Measurements from ENCODE around the gene ABTB2.

ABTB2 gene

GRCh38 chr11:34148504-34149165 is 209.2 kb downstream of the ABTB2 start:
- no peak for DNase-seq (ENCODE audit: low read depth)

GRCh38 chr11:34147581-34147980 is 210.2 kb downstream of the ABTB2 start:
- DNase-seq (ENCODE audit: low read depth) = no peak

GRCh38 chr11:34146866-34147265 is 210.9 kb downstream of the ABTB2 start:
- DNase-seq (ENCODE audit: low read depth) = no peak

GRCh38 chr11:34146411-34146810 is 211.4 kb downstream of the ABTB2 start:
- DNase-seq (ENCODE audit: low read depth) = no peak

- DNase-seq (ENCODE audit: low read depth) = no peak
Observed at GRCh38 chr11:34145847-34146381, 211.9 kb downstream of the ABTB2 start.

GRCh38 chr11:34145073-34145472 is 212.7 kb downstream of the ABTB2 start:
- DNase-seq (ENCODE audit: low read depth) = no peak

DNA sequence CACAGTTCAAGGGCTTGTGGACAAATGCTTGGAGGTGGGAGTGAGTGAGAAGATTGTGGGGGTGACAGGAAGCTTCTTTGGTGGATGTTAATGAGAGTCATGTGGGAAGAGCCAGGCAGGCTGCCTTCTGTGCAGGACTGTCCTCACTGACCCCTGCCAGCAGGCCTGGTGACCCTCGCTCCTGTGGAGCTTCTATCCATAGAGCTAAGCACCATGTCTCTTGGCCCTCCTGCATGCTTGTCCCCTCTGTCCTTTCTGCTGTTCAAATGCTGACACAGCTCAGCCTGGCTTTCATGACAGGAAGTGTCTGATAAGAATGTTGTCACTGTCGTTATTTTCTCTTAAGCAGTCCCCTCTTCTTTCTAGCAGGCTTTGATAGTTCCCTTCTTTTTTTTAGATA is 214.8 kb downstream of the ABTB2 start:
- no peak for DNase-seq (ENCODE audit: low read depth)

DNA sequence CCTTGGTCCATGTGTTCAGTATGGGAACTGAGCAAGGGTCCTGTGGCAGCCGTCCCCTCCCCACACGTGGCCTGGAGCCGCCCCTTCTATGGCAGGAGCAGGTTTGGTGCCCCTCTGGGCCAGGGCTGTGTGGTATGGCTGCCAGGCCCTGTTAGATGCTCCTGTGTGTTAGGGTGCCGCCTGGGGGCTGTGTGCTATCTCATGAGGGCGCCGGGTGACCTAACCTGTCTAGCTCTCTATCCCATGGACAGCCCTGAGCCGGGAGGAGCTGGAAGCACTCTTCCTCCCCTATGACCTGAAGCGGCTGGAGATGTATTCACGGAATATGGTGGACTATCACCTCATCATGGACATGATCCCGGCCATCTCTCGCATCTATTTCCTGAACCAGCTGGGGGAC is 217.7 kb downstream of the ABTB2 start:
- DNase-seq (ENCODE audit: low read depth) = no peak

DNA sequence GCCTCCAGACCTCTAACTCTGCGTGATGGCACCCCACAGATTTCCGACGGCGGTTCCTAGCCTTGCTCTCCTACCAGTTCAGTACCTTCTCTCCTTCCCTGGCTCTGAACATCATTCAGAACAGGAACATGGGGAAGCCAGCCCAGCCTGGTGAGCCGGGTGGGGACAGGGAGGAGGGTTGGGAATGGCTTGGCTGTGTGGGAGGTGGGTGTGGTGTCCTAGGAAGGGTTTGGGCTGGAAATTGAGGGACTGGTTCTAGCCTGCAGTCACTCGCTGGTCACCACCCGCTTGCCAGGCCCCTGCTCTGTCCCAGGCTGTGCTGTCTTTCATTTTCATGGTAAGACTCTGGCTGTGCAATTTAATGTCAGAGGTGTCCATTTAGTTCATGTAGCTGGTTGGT is 218.5 kb downstream of the ABTB2 start:
- DNase-seq (ENCODE audit: low read depth) = no peak

DNA sequence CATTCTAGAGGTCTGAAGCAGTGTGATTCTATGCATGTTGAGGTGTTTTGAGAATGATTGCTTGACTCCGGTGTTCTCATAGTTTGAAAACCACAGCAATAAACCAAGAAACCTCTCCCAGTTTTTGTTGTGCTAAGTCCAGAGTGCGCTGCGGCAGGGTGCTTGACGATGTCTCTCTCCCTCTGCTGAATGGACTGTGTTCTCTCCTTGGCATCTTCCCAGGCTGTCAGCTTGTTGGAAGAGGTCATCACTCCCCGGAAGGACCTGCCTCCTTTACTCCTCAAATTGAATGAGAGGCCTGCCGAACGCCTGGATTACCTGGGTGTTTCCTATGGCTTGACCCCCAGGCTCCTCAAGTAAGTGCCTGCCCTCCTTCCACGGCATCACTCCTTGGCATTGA is 221.4 kb downstream of the ABTB2 start:
- DNase-seq (ENCODE audit: low read depth) = no peak

DNA sequence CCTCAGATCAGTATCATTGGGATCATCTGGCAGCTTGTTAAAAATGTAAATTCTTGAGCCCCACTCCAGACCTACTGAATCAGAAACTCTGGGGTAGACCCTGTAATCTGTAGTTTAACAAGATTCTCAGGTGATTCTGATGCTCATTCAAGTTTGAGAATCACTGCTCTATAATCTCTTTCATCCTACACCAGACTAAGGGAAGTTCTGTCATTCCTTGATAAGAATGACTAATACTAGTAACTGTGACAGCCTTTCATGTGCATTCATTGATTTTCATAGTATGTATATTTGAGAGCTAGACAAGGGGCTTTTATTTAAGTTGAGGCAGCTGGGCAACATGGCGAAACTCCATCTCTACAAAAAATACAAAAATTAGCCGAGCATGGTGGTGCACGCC is 222.4 kb downstream of the ABTB2 start:
- no peak for DNase-seq (ENCODE audit: low read depth)

GRCh38 chr11:34134765-34135164 is 223.0 kb downstream of the ABTB2 start:
- DNase-seq (ENCODE audit: low read depth) = no peak

DNA sequence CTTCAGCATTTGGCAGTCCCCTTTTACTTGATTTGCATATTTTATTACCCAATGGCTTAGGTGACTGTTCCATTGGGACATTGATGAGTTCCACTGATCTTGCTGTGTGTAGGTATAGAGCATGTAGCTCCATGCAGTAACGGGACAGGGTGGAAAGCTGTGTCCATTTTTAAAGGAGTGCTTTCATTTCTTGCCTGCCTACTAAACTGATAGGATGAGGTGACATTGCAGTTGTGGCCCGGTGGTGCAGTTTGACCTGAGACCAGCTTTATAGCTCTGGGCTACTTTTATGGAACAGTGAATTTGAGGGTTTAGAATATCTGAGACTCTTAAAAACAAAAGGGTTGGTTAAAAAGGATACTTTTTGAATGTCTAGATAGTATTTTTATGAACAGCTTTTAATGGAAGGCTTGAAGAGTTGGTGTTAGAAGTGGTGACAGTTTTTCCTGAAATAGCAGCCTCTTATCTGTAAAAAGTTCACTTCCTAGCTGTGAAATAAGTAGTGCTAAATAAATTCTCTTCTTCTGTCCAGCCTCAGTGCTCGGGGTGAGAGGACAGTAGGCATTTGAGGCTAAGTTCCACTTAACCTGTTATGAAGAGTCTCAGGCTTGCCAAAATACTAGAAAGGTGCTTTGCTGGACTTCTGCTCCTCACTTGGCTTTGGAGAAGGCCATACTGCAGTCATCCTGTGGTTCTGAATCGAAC is 225.4 kb downstream of the ABTB2 start:
- DNase-seq (ENCODE audit: low read depth) = no peak

DNA sequence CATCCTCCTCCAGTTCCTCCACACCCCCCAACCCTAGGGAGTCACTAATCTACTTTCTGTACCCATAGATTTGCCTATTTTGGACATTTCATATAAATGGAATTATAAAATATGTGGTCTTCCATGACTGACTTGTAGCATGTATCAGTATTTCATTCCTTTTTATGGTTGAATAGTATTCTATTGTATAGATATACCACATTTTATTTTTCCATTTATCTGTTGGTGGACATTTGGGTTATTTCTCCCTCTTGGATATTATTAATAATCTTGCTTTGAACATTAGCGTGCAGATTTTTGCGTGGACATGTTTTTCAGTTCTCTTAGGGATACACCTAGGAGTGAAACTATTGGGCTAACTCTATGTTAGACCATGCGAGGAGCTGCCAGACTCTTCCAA is 229.0 kb downstream of the ABTB2 start:
- DNase-seq (ENCODE audit: low read depth) = no peak

DNA sequence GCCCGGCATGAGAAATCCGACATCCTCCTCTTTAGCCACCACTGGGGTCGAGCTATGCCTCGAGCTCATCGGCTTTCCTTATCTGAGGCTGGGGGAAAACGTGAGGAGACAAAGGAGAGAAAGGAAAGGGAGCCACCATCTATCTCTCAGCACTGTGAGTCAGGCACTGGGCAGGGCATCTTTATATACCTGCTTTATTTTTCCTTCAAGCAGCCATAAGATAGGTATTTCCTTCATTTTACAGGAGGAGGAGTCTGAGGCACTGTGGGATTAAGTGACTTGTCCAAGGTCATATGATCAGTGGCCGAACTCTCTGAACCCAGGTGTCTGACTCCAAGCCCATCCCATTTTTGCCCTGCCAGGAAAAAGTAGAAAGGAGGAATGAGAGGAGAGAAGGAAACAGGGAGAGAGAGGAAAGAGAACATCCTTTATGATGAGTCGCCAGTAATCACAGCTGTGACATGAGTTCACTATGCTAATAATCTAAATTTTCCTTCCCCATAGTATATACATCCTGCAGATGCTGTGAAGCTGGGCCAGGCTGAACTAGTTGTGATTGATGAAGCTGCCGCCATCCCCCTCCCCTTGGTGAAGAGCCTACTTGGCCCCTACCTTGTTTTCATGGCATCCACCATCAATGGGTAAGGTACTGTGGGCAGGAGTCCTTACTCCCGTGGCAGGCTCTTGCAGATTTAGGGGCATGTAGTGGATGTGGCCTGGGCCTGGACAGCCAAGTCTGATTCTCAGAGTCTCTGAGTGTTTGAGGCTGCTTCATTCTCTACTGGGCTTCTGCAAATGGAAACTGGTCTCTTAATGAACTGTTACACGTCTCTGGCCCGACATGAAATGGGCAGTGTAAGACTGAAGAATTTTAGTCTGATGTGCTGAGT is 230.6 kb downstream of the ABTB2 start:
- DNase-seq (ENCODE audit: low read depth) = no peak

DNA sequence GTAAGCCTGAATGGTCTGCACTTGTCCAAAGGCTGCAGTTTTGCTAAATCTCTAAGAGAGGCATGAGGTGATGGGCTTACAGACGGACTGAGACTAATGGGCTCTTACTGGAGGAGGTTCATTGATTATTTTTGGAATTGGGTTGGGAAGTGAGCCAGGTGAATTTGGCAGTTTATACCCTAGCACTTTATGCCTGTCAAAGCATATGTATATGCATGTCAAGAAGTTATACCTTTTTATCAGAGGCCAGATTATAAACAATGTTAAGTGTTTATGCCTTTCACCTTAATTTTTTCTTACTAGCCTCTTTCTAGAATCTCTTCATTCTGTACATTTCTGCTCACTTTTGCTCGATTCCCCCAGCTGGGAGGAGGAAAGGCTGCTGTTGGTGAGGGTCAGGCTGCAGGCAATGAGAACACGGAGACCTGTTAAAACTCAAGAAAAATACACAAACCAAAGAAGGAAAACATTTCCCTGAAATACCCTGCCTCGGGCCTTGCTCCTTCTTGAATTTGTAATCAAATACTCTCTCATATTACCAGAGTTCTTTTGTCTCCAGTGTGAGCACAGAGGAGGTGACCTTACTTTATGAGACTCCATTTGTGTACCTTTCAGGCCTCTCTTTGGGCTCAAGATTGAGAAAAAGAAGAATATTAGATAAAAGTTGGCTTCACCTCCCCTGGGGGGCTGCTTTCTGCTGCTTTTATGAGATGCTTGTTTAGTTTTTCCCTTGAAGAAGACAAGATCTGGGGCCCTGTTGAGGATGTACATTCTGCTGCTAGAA is 232.7 kb downstream of the ABTB2 start:
- no peak for DNase-seq (ENCODE audit: low read depth)

DNA sequence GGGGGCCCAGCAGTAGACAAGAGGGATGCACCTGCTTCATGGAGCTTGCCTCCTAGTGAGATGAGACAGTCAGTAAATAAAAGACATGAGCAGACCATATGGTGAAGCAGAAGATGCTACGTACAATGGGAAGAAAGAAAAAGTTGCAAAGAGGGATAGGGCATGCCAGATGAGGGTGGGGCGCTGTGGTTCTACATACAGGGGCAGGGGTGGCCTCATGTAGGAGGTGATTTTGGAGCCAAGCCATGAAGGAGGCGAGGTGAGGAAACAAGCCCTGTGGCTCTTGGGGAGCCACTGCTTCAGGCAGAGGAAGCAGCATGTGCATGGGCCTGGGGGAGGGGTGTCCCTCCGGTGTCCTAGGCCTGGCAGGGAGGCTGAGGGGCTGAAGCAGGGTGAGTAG is 237.2 kb downstream of the ABTB2 start:
- no peak for DNase-seq (ENCODE audit: low read depth)

DNA sequence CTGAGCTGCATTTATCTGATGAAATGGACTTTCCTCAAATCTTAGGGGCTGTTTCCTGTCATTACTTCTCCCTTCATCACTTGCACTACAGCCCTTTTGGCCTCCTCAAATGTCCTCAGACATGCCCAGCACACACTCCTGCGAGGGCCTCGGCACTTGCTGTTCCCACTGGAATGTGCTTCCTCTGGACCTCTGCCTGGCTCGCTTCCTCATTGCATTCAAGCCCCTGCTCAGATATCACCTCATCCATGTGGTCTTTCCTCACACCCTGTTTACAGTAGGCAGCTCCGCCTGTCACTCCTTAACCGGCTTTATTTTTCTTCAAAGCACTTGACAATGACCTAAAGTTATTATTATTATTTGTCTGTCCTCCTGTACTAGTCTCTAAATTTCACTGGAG is 243.3 kb downstream of the ABTB2 start:
- no peak for DNase-seq (ENCODE audit: low read depth)

- DNase-seq (ENCODE audit: low read depth) = no peak
Observed at GRCh38 chr11:34114014-34114413, 243.8 kb downstream of the ABTB2 start.

- DNase-seq (ENCODE audit: low read depth) = no peak
Observed at GRCh38 chr11:34111722-34112270, 246.0 kb downstream of the ABTB2 start.

DNA sequence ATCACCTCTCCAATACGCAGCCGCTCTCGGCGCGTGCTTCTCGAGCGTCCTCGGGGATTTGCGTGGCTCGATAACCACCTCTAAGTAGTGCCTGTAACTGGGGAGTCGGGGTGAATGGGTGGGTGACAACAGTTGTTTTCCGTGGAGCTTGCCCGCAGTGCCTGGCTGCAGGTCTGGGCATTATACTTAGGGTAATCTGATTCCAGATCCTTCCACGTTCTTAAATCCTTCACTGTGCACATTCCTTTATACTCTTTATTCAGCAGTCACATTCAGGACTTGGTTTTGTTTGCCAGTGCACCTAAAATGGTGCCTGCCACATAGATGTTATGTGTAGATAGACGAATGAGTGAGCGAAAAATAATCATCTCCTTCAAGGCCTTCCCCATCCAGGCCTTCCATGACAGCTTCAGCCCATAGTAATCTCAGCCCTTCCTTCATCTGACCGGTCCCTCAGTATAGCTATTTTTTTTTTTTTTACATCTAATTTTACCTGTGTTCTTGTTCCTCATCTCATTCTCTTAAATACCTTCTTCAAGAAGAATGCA is 251.8 kb downstream of the ABTB2 start:
- DNase-seq (ENCODE audit: low read depth) = no peak

All from CMK (cell line).